Neural progenitor cell (in vitro differentiated cells): ENCODE results near the gene NXNL1. TPM values are rescaled to one million over a fixed set of nuclear protein-coding genes. Genes with fewer than 3 reads are reported as not detected.

Experiments used
- DNase-seq: peaks from one replicate; pipeline ENCODE4 v3.0.0-alpha.2; 2016; ENCODE audit warnings: low spot score
- H2AFZ ChIP-seq: fragments of 200-600 bp; sonication (generic); replicated peaks from 2 replicates; pipeline ENCODE4 v1.6.1; 2016; ENCODE audit warnings: antibody characterized with exemption
- H3F3A ChIP-seq: fragments of 200-600 bp; sonication (generic); 2 replicates; pipeline ENCODE4 v1.6.1; 2016; ENCODE audit warnings: antibody characterized with exemption, low read depth
- H3K27ac ChIP-seq: fragments of 200-600 bp; sonication (generic); 2 replicates; pipeline ENCODE4 v1.5.1; 2016; ENCODE audit warnings: mild to moderate bottlenecking
- H3K27me3 ChIP-seq: fragments of 200-600 bp; sonication (generic); 2 replicates; pipeline ENCODE4 v1.6.1; 2016; ENCODE audit warnings: mild to moderate bottlenecking, moderate library complexity
- H3K36me3 ChIP-seq: fragments of 200-600 bp; sonication (generic); 2 replicates; pipeline ENCODE4 v1.5.1; 2016
- H3K4me1 ChIP-seq: fragments of 200-600 bp; sonication (generic); 2 replicates; pipeline ENCODE4 v1.6.1; 2016; ENCODE audit warnings: mixed run types
- H3K4me2 ChIP-seq: fragments of 200-600 bp; sonication (generic); 2 replicates; pipeline ENCODE4 v1.6.1; 2016
- H3K4me3 ChIP-seq: fragments of 200-600 bp; sonication (generic); 2 replicates; pipeline ENCODE4 v1.5.1; 2016
- H3K79me2 ChIP-seq: fragments of 200-600 bp; sonication (generic); 2 replicates; pipeline ENCODE4 v1.6.1; 2016; ENCODE audit warnings: low read depth
- H3K9ac ChIP-seq: fragments of 200-600 bp; sonication (generic); 2 replicates; pipeline ENCODE4 v1.6.1; 2016
- H3K9me3 ChIP-seq: fragments of 200-600 bp; sonication (generic); 2 replicates; pipeline ENCODE4 v1.5.1; 2016; ENCODE audit warnings: low read depth
- H4K20me1 ChIP-seq: fragments of 200-600 bp; sonication (generic); 2 replicates; pipeline ENCODE4 v1.6.1; 2016; ENCODE audit warnings: low read depth
- H3K27ac Mint-ChIP-seq: 3 replicates; pipeline ENCODE4 v1.8.0; 2021; ENCODE audit warnings: mixed read lengths
- H3K27me3 Mint-ChIP-seq: 2 replicates; pipeline ENCODE4 v1.8.0; 2022; ENCODE audit warnings: low read depth, mild to moderate bottlenecking, inconsistent platforms, moderate library complexity, mixed read lengths; ENCODE audit not compliant: insufficient read depth
- H3K36me3 Mint-ChIP-seq: 3 replicates; pipeline ENCODE4 v1.8.0; 2021; ENCODE audit warnings: mixed read lengths
- H3K4me1 Mint-ChIP-seq: 3 replicates; pipeline ENCODE4 v1.8.0; 2021; ENCODE audit warnings: mixed read lengths
- H3K4me3 Mint-ChIP-seq: 3 replicates; pipeline ENCODE4 v1.8.0; 2021; ENCODE audit warnings: mild to moderate bottlenecking, moderate library complexity, mixed read lengths
- H3K9me3 Mint-ChIP-seq: 3 replicates; pipeline ENCODE4 v1.8.0; 2020; ENCODE audit warnings: mixed read lengths
- CTCF ChIP-seq: fragments of 200-600 bp; sonication (generic); IDR thresholded peaks from 2 replicates; pipeline ENCODE4 v1.5.1; 2017; ENCODE audit warnings: antibody characterized with exemption, mild to moderate bottlenecking
- EZH2 ChIP-seq: fragments of 200-600 bp; sonication (generic); IDR thresholded peaks from 2 replicates; pipeline ENCODE4 v1.6.1; 2017; ENCODE audit warnings: antibody characterized with exemption, mild to moderate bottlenecking, moderate library complexity
- EZH2phosphoT487 ChIP-seq: fragments of 200-600 bp; sonication (generic); IDR thresholded peaks from 2 replicates; pipeline ENCODE4 v1.6.1; 2017; ENCODE audit warnings: antibody characterized with exemption
- total RNA-seq: library from RNA; depleted of rRNA; stranded (reverse); fragments of >200 nt; gene quantifications from 2 replicates; pipeline ENCODE4 v1.2.3, GENCODE V29; 2015; ENCODE audit warnings: low replicate concordance

Gene NXNL1
- total RNA-seq, 1 donor from 2014 or later: not detected

DNA sequence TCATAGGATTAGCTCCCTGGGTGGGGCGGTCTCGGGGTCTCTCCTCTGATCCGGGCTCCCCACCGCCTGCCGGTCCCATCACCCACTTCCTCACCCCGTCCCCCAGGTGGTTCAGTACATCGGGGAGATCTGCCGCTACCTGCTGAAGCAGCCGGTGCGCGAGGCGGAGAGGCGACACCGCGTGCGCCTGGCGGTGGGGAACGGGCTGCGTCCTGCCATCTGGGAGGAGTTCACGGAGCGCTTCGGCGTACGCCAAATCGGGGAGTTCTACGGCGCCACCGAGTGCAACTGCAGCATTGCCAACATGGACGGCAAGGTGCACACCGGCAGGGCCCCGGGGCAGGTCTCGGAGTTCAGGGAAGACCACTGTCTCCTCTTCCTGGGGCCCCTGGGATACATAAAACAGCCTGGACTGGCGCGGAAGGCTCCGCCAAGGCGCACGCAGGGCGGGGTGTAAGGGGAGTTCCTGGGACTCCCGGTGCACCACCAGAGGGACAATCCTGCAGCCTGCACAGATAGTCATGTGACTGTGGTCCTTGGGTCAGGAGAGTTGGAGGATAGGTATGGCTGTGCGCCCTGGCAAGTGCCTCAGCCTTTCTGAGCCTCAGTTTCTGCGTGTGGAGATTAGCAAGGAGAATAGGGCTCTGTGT is 36.5 kb upstream of the NXNL1 start:
- Histone ChIP-seq H4K20me1 (peaks cover 2% of the 10 kb centered on the region), H3K9ac (no peak overlapping the region), H3K27me3 (no peaks in the 10 kb centered on the region), H3K4me3 (no peak overlapping the region), H3K9me3 (no peaks in the 10 kb centered on the region), H3K36me3 (no peaks in the 10 kb centered on the region), H3K27ac (no peak overlapping the region), H2AFZ (no peak overlapping the region), H3K79me2 (no peaks in the 10 kb centered on the region), H3K4me1 (no peaks in the 10 kb centered on the region), H3F3A (peaks cover 6% of the 10 kb centered on the region), H3K4me2 (no peak overlapping the region)
- H3K27me3 Mint-ChIP-seq: peaks cover 4% of the 10 kb centered on the region
- H3K4me1 Mint-ChIP-seq: peaks cover 27% of the 10 kb centered on the region
- H3K36me3 Mint-ChIP-seq: no peaks in the 10 kb centered on the region
- TF ChIP-seq EZH2phosphoT487 (no peak), CTCF (no peak), EZH2 (no peak)
- H3K4me3 Mint-ChIP-seq: no peak overlapping the region
- H3K9me3 Mint-ChIP-seq: no peaks in the 10 kb centered on the region
- no peak overlapping the region for H3K27ac Mint-ChIP-seq
- no peak for DNase-seq

GRCh38 chr19:17496337-17496997 is 35.7 kb upstream of the NXNL1 start:
- H3K36me3 Mint-ChIP-seq: no peaks in the 10 kb centered on the region
- H2AFZ ChIP-seq: no peak overlapping the region
- H3K4me2 ChIP-seq: no peak overlapping the region
- no peaks in the 10 kb centered on the region for H3K9me3 ChIP-seq
- no peak overlapping the region for H3K4me3 ChIP-seq
- H3K4me1 Mint-ChIP-seq: peaks cover 27% of the 10 kb centered on the region
- H3K27me3 Mint-ChIP-seq: peaks cover 4% of the 10 kb centered on the region
- peaks cover 6% of the 10 kb centered on the region for H3F3A ChIP-seq
- peaks cover 2% of the 10 kb centered on the region for H4K20me1 ChIP-seq
- H3K36me3 ChIP-seq: no peaks in the 10 kb centered on the region
- no peak for TF ChIP-seq EZH2
- TF ChIP-seq EZH2phosphoT487: no peak
- TF ChIP-seq CTCF: peak; percentile 73
- H3K9ac ChIP-seq: no peak overlapping the region
- no peaks in the 10 kb centered on the region for H3K79me2 ChIP-seq
- no peaks in the 10 kb centered on the region for H3K4me1 ChIP-seq
- H3K27me3 ChIP-seq: no peaks in the 10 kb centered on the region
- H3K4me3 Mint-ChIP-seq: no peak overlapping the region
- DNase-seq: peak; percentile 83
- no peak overlapping the region for H3K27ac ChIP-seq
- no peak overlapping the region for H3K27ac Mint-ChIP-seq
- H3K9me3 Mint-ChIP-seq: no peaks in the 10 kb centered on the region

DNA sequence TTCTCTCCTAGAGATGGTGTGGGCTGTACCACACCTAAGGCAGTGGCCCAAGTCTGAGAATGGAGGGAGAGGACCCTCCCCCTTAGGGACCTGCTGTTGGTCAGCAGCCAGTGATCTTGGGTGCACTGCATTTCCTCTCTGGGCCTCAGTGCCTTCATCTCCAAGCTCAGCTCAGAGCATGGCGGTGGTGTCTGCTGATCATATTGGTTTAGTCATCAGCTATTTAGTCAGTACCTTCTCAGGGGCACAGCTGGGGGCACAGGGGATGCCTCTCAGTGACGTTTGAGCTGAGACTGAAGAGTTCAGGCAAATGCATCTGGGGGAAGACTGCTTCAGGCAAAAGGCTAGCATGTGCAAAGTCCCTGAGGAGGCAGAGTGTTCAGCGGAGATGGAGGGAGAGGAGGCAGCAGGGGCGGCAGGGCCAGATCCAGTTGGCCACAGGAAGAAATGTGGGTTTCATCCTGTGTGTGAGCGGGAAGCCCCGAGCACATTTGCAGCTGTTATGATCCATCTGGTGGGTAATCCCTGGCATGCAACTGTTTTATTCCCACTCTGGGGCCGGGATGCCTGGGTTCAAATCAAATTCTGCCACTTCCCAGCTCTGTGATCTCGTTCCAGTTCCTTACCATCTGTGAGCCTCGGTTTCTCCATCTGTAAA is 35.0 kb upstream of the NXNL1 start:
- peak overlapping the region; percentile 58 for H3K27ac Mint-ChIP-seq
- peaks cover 4% of the 10 kb centered on the region for H3K27me3 Mint-ChIP-seq
- DNase-seq: no peak
- no peak overlapping the region for H2AFZ ChIP-seq
- H3K27ac ChIP-seq: no peak overlapping the region
- H4K20me1 ChIP-seq: peaks cover 2% of the 10 kb centered on the region
- H3K4me3 Mint-ChIP-seq: no peak overlapping the region
- no peak overlapping the region for H3K9ac ChIP-seq
- peaks cover 27% of the 10 kb centered on the region for H3K4me1 Mint-ChIP-seq
- TF ChIP-seq CTCF: no peak
- TF ChIP-seq EZH2: no peak
- no peaks in the 10 kb centered on the region for H3K4me1 ChIP-seq
- no peaks in the 10 kb centered on the region for H3K79me2 ChIP-seq
- H3K9me3 ChIP-seq: no peaks in the 10 kb centered on the region
- H3K4me3 ChIP-seq: no peak overlapping the region
- H3K4me2 ChIP-seq: no peak overlapping the region
- H3F3A ChIP-seq: peaks cover 6% of the 10 kb centered on the region
- no peaks in the 10 kb centered on the region for H3K36me3 Mint-ChIP-seq
- H3K27me3 ChIP-seq: no peaks in the 10 kb centered on the region
- H3K9me3 Mint-ChIP-seq: no peaks in the 10 kb centered on the region
- no peaks in the 10 kb centered on the region for H3K36me3 ChIP-seq
